NB4 (cell line): ENCODE data around the gene SNRNP70.
"Not testable (repeated sequence)": the region's sequence is repeated elsewhere in the genome, so short reads cannot be mapped to it uniquely, and the experiment has no call there.

Source experiments
- DNase-seq: peaks from one replicate; pipeline ENCODE4 v3.0.0; 2010; ENCODE audit warnings: low read depth
- H3K4me3 ChIP-seq: one replicate; pipeline ENCODE4 v1.5.1; 2011; ENCODE audit warnings: mild to moderate bottlenecking, low read depth, low read length, moderate library complexity
- MAX ChIP-seq: IDR thresholded peaks from 2 replicates; pipeline ENCODE4 v1.6.1; 2011; ENCODE audit warnings: low read depth, low read length
- MYC ChIP-seq: IDR thresholded peaks from 2 replicates; pipeline ENCODE4 v1.6.1; 2011; ENCODE audit warnings: low read depth, low read length
- POLR2A ChIP-seq: IDR thresholded peaks from 2 replicates; pipeline ENCODE4 v1.6.1; 2011; ENCODE audit warnings: mild to moderate bottlenecking; ENCODE audit not compliant: insufficient read length; ENCODE audit errors: extremely low read depth
- TF ChIP-seq, protein P1 (sequence below): IDR thresholded peaks from one replicate; pipeline ENCODE4 v1.5.1; 2012; ENCODE audit warnings: low read depth, low read length

SNRNP70 gene

DNA sequence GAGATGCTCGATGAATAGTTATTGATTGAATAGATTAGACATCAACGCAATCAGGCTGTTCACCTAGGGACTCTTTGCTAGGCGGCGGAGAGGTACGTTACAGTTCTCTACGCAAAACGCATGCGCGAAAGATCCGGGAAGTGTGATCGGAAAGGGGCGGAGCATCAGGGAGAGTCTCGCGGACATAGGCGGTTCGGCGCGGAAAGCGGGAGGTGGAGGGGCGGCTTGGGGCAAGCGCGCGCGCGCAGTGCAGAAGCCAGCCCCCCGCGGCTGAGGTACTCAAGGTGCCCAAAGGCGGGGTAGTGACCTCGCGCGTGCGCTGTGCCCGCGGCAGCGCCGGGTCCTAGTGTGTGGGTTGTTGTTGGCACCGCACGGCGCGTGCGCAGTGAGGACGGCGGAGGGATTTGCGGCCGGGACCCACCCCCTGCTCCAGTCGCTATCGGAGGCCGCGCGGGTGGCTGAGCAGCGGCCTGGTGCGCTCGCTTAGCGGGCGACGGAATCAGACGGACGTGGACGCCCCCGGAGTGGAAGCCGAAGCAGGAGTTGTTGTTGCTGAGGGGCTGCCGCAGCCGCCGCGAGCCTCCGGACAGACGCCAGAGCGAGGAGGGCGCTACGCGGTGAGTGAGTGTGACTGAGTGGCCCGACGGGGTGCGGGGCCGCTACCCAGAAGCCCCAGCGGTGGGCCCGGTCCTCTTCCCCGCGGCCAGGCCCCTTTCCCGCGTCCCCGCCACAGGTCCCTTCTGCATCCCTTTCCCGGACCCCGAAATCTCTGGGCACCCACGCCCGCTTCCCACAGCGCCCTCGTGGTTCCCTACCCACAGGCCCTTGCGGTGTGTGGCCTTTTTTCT is at the start of gene SNRNP70:
Gene SNRNP70, plus strand, starts transcription at position 432 of the 848 bp plus-strand sequence. CDS start 964 bp downstream, outside the sequence.
- peak within 1 kb of the TSS; percentile 98 for H3K4me3 ChIP-seq

DNA sequence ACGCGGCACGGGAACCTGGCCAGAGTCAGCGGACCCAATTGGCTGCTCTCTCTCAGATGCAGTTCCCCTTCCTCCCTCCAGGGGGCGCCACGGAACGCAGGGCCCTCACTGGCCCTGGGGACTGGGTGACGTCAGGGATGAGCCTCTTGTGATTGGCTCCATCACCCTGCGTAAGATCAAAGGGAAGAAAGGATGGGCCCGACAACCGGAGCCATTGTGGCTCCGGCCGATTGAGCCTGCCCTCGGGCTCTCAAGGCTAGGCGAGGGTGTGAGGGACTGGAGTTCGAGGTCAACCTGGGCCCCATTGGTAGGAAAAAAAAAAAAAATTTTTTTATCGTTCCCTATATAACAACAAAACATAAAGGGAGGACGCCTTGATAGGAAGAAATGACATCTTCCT is 48.4 kb upstream of the SNRNP70 start, which contains the start of gene CGB1:
Gene CGB1, minus strand, starts transcription at position 81 of the 400 bp plus-strand sequence. CDS start 184 bp downstream, outside the sequence.
- H3K4me3 ChIP-seq = not testable (repeated sequence)
- TF ChIP-seq, protein P1, sequence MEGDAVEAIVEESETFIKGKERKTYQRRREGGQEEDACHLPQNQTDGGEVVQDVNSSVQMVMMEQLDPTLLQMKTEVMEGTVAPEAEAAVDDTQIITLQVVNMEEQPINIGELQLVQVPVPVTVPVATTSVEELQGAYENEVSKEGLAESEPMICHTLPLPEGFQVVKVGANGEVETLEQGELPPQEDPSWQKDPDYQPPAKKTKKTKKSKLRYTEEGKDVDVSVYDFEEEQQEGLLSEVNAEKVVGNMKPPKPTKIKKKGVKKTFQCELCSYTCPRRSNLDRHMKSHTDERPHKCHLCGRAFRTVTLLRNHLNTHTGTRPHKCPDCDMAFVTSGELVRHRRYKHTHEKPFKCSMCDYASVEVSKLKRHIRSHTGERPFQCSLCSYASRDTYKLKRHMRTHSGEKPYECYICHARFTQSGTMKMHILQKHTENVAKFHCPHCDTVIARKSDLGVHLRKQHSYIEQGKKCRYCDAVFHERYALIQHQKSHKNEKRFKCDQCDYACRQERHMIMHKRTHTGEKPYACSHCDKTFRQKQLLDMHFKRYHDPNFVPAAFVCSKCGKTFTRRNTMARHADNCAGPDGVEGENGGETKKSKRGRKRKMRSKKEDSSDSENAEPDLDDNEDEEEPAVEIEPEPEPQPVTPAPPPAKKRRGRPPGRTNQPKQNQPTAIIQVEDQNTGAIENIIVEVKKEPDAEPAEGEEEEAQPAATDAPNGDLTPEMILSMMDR = peak; percentile 67
- peak; percentile 45 for DNase-seq

More for the DNA sequence above, at the start of gene SNRNP70:
- TF ChIP-seq, protein P1 = no peak
- TF ChIP-seq POLR2A (peak; percentile 94), MYC (peak; percentile 38; the same call in 1 of the 2 replicates), MAX (peak; percentile 54)
- peak; percentile 99 for DNase-seq

DNA sequence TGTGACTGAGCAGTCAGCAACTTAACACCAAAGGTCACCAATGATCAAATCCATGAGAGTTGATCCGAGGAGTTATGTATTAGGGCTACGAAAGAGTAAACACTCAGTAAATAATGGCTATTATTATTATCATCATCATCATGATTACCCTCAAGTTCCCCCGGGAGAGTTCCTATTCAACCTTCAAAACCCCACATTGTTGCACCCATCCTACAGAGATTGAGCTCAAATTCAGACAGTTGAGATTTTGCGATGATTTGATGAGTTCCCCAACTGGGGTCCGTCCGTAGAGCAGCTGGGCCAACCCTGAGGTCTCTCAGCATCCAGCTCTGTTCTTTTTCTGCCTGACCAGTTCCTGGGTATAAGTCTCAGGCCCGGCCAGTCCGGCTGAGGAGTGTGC is 47.1 kb upstream of the SNRNP70 start:
- not testable (repeated sequence) for H3K4me3 ChIP-seq, DNase-seq

DNA sequence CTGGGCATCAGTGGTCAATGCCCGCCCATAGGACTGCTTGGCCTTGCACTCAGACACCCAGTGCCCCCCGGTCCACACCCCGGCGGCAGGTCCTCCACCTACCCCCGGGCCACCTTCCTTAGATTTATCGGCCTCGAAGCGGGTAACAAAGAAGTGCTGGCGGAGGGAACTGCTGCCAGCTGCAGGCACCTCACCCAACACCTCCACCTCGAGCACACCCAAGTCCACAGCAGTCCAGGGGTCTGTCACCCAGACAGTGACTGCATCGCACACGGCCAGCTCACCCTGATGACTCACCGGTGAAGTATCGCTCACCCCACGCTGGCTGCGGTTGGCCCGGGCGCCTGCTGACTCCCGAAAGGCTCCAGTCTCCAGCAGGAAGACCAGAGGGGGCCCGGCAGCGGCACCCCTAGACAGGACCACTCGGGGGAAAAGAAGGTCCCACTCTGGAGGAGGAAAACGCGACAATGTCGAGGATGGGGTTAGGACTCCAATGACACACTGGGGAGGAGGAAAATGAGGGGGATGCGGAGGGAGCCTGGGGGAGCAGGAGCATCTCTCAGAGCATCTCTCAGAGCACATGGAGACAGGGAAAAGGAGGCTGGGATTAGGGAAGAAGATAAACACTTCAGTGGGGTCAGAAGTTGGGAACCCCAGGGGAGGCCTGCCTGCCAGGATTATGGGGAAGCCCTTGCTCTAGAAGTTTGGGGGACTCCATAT is 46.5 kb upstream of the SNRNP70 start:
- DNase-seq = not testable (repeated sequence)

DNA sequence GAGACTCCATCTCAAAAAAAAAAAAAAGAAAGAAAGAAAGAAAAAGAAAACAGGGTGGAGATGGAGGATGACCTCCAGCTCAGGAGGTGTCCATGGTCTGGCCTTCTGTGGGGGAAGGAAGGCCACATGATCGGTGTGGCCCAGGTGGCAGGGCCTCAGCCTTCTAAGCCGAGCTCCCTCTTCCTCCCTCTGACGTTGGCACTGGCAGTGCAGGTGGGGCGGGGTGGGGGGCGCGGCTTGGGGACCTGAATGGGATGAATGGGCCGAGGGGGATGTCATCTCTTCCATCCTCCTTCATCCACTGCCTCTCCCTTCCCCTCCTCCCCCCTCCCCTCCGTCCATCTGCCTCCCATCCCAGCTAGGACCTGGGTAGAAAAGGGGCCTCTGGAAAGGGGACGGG is 45.5 kb upstream of the SNRNP70 start:
- DNase-seq, H3K4me3 ChIP-seq: not testable (repeated sequence)

More for the DNA sequence above, 46.5 kb upstream of the SNRNP70 start:
- not testable (repeated sequence) for H3K4me3 ChIP-seq

GRCh38 chr19:49042177-49042576 is 43.1 kb upstream of the SNRNP70 start:
- TF ChIP-seq, protein P1 = no peak
- no peak for TF ChIP-seq POLR2A
- no peak for TF ChIP-seq MAX
- no peak for TF ChIP-seq MYC
- H3K4me3 ChIP-seq = no peak overlapping the region
- DNase-seq = no peak

- DNase-seq, H3K4me3 ChIP-seq: not testable (repeated sequence)
These were observed 42.6 kb upstream of the SNRNP70 start for GRCh38 chr19:49042666-49043065.

DNA sequence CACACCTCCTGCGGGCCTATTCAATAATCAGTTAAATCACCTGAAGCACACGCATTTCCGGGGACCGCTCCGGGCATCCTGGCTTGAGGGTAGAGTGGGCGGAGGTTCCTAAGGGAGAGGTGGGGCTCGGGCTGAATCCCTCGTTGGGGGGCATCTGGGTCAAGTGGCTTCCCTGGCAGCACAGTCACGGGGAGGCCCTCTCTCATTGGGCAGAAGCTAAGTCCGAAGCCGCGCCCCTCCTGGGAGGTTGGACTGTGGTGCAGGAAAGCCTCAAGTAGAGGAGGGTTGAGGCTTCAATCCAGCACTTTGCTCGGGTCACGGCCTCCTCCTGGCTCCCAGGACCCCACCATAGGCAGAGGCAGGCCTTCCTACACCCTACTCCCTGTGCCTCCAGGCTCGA is 41.7 kb upstream of the SNRNP70 start, which contains the start of gene CGB5:
Gene CGB5, plus strand, starts transcription at position 301 of the 400 bp plus-strand sequence. CDS start 362 bp downstream, outside the sequence.
- H3K4me3 ChIP-seq, DNase-seq: not testable (repeated sequence)

GRCh38 chr19:49049011-49049410 is 36.2 kb upstream of the SNRNP70 start, which contains the start of gene CGB8:
Gene CGB8 (minus strand): TSS chr19:49049111. CDS start chr19:49048739, 372 bp downstream.
- not testable (repeated sequence) for DNase-seq, H3K4me3 ChIP-seq

GRCh38 chr19:49049834-49050233 is 35.4 kb upstream of the SNRNP70 start:
- not testable (repeated sequence) for H3K4me3 ChIP-seq, DNase-seq

- not testable (repeated sequence) for H3K4me3 ChIP-seq, DNase-seq
These were observed 34.7 kb upstream of the SNRNP70 start for GRCh38 chr19:49050376-49051033.
